Posterior vena cava (tissue), 2 donors: Measurements from ENCODE around the gene TDRD12. TPM values are rescaled to one million over a fixed set of nuclear protein-coding genes. Genes with fewer than 3 reads are reported as not detected.
"Not testable (repeated sequence)": the region's sequence is repeated elsewhere in the genome, so short reads cannot be mapped to it uniquely, and the experiment has no call there.

ENCODE experiments used
- DNase-seq: peaks from one replicate; pipeline ENCODE4 v3.0.0-alpha.2; 2020; ENCODE audit warnings: low spot score
- intact Hi-C, 2 donors: fragments of 100-400 bp; cut with DNase I; formaldehyde crosslinking; loops; one replicate each; pipeline versions ENCODE4 v1.14.1 to v1.14.2; 2022 to 2023
- total RNA-seq, 2 donors: library from RNA; stranded (reverse); fragmentation: NEBNext Ultra II Directional; extraction: Animal tissue kit (Norgen Biotek cat#: 25700); gene quantifications; one replicate each; pipeline ENCODE4 v1.2.1, GENCODE V29; 2021
- donor health status: DM: yes; HTN: yes; CAD: no.
- donor health status: DM: yes; HTN: yes; CAD: no.

TDRD12 gene
- total RNA-seq, 2 donors from 2014 or later = 0.24 to 0.65 TPM

DNA sequence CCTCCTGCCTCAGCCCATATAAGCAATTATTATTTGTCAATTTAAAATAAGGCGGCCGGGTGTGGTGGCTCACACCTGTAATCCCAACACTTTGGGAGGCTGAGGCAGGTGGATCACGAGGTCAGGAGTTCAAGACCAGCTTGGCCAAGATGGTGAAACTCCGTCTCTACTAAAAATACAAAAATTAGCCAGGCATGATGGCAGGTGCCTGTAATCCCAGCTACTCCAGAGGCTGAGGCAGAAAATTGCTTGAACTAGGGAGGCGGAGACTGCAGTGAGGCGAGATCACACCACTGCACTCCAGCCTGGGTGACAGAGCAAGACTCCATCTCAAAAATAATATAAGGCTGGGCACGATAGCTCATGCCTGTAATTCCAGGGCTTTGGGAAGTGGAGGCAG lies 137.3 kb downstream of the TDRD12 start:
- DNase-seq, intact Hi-C loops: not testable (repeated sequence)

DNA sequence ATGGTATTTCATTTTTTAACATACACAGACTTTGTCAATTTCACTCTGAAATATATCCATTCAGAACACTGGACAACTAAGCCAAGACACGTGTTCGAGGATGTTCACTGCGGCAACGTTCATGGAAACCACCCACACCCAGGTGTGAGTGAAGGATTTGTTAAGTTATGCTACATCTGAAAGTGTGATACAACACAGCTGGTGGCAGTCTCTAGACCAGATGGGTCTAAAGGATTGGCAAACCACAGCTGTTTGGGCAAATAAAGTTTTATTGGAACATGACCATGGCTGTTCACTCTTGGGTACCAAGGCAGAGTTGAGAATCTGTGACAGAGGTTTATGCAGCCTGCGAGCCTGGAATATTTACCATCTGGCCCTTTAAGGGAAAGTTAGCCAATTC lies 138.0 kb downstream of the TDRD12 start:
- intact Hi-C loops = no loop called here
- DNase-seq = no peak

DNA sequence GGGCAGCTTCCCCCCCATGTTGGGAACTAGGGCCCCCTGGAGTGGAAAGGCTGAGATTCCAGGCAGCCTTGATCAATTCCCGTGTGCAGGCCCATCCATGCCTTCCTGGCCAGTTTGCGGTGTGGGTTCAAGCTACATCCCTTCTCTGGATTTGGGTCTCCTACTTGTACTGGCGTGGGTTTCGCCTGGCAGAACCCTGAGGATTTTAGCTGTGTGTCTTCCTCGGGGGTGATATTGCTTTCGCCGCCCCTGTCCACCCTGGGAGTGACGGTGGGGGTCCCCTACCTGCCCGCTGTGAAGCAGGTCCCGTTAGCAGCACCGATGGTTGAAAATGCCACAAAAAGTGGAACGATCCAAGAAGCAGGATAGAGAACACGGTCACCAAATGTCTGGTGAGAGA lies 138.6 kb downstream of the TDRD12 start:
- intact Hi-C loops = no loop called here
- peak; percentile 32 for DNase-seq

DNA sequence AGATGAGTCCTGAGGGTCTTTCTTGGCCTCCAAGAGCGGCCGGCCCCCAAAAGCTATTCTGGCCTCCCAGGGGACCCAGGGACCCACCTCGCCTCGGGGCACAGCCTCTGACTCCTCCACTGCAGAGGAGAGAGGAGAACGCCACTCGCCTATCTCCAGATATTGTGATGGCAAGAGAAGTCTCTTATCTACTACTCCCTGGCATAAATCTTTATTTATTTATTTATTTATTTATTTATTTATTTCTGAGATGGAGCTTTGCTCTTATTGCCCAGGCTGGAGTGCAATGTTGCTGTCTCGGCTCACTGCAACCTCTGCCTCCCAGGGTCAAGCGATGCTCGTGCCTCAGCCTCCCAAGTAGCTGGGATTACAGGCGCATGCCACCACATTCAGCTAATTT lies 139.0 kb downstream of the TDRD12 start:
- peak; percentile 43 for DNase-seq
- intact Hi-C loops = no loop called here

DNA sequence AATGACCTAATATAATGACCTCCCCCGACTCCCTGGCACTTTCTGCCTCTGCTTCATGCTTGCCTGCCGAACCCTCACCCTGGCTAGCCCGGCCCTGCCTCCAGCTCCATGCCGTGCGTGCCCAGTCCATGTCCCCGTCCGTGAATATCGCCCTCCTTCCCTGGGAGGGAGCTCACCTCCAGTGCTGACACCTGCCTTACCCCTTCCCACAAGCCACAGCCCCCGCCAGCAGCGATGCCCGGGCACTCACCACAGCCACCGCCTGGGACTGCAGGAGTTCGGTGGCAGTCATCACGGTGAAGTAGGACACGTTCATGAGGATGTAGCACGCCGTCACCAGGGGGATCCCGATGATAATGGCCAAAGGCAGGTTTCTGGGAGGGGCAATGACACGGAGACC lies 140.0 kb downstream of the TDRD12 start:
- intact Hi-C loops = no loop called here
- peak; percentile 62 for DNase-seq

DNA sequence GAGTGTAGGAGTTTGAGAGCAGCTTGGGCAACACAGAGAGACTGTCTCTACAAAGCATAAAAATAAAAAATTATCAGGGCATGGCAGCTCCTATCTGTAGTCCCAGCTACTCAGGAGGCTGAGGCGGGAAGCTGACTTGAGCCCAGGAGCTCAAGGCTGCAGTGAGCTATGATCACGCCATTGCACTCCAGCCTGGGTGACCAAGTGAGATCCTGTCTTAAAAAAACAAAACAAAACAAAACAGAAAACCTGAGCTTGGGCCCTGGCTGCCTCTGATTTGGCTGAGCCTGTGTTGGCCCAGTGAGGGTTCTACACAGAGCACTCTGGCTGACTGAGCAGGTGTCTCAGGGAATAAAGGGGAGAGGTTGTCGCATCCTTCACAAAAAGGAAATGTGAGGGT lies 142.0 kb downstream of the TDRD12 start:
- DNase-seq = peak; percentile 32
- intact Hi-C loops = no loop called here

DNA sequence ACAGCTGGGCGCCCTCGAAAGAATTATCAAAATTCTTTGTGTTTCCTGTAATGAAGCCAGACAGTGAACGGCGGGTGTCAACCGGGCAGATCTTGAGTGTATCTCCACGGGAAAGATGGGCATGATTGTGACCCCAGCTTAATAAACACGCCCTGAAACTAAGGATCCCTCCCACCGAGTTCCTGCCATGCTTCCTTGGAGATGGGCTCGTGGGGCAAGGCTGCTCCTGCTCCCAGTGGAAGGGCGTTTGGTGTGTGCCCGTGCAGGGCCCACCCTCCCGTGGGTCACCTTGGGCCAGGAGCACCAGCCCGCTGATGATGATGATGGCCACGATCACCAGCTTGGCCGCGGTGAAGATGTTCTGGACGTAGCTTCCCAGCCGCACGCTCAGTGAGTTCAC lies 142.6 kb downstream of the TDRD12 start:
- intact Hi-C loops = no loop called here

DNA sequence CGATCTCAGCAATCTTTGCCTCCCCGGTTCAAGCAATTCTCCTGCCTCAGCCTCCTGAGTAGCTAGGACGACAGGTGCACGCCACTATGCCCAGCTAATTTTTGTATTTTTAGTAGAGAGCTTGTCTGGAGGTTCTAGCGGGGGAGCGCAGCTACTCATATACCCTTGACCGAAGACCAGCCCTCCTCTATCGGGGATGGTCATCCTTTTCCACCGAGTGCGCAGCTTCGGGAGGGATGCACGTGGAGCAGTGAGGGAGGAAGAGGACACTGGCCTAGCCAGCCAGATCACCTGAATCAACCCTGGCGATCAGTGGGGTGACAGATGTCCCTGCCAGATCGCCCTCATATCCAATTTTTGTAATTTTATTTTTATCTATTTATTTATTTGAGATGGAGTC lies 143.2 kb downstream of the TDRD12 start:
- DNase-seq = peak; percentile 35
- intact Hi-C loops = no loop called here

More for the DNA sequence above, 142.6 kb downstream of the TDRD12 start:
- peak; percentile 59 for DNase-seq

DNA sequence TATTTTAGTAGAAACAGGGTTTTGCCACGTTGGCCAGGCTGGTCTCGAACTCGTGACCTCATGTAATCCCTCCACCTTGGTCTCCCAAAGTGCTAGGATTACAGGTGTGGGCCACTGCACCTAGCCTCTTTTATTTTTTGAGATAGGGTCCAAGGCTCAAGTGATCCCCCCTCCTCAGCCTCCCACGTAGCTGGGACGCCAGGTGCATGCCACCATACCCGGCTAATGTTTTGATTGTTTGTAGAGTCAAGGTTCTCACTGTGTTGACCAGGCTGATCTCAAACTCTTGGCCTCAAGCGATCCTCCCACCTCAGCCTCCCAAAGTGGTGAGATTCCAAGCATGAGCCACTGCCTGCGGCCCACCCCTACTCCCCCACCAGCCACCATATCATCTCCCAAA lies 143.7 kb downstream of the TDRD12 start:
- no peak for DNase-seq
- intact Hi-C loops = no loop called here

DNA sequence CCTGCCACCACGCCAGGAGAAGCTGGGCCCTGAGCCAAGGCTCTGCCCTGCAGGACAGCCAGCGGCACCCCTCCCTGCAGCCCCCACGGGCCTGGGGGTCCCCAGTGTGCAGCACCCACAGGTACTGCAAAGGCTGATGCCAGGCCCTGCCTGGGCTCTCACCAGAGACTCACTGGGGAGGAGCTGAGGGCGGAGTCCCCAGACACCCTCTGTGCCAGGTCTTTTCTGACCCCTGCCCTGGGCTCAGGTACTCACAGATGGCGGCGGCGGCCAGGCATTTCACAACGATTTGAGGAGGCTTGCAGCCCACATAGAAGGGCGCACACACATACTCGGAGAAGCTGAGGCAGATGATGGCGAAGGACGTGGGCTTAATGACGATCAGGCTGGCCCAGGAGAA lies 144.3 kb downstream of the TDRD12 start:
- peak; percentile 79 for DNase-seq
- intact Hi-C loops = no loop called here

DNA sequence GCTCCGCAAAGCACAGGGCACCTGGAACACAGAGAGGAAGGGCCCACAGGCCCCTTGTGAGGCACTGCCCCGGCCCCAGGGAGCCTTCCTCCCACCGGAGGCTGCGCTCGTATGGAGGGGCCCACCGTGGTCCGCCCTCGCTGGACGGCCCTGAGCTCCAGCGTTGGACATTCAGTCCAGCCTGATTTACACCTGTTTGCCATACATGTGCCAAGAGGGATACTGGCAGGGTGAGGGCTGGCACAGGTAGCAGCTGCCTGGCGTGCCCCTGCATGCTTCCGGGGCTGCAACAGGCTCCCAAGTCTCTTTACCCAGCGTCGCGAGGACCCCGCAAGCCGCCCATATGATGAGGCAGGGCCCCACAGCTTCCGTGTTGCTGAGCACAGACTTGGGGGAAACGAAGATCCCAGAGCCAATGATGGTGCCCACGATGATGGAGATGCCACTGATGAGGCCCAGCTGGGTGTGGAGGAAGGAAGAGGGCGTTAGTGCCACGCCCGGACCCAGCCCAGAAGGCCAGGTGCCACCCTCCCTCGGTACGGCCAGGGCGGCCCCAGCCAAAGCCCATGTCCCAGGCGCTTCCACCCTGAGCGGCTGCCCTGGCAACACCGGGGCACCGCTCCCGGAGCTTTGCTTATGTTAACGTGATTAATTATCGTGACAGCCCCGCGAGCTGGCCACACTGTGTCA lies 144.9 kb downstream of the TDRD12 start:
- DNase-seq = peak; percentile 70
- intact Hi-C loops = no loop called here

DNA sequence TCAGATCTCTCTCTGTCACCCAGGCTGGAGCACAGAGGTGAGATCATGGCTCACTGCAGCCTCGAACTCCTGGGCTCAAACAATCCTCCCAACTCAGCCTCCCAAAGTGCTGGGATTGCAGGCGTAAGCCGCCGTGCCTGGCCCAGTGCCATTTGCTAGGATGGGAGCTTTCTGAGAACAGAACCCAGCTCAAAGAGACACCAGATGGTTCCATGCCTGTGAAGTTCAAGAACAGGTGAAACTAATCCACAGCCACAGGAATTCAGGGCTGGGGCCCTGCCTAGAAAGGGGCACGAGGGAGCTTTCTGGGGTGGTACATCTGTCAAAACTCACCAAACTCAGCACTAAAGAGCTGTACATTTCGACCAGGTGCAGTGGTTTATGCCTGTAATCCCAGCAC lies 145.8 kb downstream of the TDRD12 start:
- intact Hi-C loops = no loop called here
- DNase-seq = no peak

DNA sequence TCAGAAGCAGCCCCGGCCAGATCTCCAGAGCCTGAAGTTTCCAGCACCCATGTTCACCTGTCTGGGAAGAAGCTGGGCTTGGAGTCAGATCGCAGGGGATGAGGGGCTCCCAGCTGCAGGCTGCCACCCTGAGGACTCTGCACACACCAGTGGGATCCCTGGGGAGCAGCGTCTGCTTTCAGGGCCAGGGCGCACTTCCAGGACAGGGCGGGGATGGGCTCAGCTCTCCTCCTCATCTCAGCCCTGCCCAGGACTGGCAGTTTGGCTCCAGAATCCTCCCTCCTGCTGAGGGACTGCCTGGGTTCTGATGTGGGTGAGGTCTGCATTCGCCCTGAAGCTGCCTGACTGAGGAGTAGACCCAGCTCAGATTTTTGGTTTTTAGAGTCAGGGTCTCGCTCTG lies 146.5 kb downstream of the TDRD12 start:
- intact Hi-C loops = no loop called here

DNA sequence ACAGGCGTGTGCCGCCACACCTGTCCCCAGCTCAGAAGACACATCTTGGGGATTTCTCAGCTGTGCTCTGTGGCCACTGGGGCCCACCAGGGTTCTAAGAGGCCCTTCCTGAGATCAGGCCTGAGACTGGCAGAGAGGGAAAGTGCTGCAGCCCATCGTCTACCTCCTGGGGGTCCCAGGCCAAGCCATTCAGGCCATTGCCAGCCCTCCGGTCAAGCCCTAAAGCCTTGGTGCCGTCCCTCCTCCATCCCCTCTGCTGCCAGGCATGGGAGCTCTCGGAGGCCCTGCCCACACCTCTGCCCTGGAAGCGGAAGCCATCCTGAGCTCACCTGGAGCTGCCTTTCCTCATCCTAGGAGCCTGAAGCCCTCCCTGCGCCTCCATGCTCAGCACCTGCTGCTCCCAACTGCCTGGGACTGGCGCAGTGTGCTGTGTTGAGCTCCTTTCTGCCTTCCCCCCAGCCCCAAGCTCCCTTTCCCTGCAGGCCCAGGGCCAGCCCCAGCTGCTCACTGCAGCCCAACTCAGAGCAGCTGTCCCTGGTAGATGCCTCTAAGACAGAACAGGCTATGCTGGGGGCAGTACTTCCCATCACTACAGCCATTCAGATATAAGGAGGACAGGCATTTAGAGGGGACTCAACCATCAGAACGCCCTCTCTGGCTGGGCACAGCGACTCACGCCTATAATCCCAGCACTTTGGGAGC lies 147.1 kb downstream of the TDRD12 start:
- DNase-seq = no peak
- intact Hi-C loops = no loop called here

More for the DNA sequence above, 146.5 kb downstream of the TDRD12 start:
- DNase-seq = peak; percentile 55

DNA sequence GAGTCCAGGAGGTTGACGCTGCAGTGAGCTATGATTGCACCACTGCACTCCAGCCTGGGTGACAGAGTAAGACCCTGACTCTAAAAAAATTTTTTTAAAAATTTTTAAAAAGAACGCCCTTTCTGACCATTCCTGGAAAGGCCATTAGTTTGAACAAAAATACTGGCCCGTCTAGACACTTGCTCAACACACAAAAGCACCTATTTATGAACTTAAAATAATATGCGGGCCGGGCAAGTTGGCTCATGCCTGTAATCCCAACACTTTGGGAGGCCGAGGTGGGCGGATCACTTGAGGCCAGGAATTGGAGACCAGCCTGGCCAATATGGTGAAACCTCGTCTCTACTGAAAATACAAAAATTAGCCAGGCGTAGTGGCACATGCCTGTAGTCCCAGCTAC lies 147.9 kb downstream of the TDRD12 start:
- intact Hi-C loops, DNase-seq: not testable (repeated sequence)

DNA sequence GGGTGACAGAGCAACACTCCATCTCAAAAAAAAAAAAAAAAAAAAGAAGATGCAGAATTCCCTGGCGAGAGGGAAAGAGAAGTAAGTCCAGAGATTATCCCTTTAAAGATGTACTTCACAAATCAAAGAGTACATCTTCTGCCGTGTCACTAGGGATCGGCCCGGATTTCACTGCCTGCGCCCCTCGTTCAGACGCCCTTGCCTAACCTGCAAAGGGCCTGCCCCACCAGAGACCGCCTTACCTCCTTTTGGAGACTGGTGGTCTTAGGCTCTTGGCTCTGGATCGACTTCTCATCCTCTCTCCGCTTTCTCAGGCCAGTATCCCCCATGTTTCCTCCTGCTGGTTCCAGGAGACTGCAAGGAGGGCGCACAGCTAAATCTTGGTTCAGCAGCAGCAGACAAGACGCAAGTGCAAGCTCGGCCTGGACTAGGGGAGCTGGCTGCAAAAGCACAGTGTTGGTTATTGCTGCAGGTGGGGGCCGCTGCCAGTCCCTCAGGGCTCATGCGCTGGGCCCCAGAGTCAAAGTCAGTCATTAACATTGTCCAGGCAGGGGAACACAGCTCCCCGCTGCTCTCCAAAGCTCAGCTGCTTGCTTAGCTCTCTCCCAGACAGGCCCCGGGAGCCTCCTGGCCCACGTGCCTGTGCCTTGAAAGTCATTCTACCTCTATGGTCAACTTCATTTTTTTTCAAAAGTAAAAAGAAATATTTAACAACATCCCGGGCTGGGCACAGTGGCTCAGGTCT lies 148.8 kb downstream of the TDRD12 start:
- intact Hi-C loops = no loop called here
- DNase-seq = peak; percentile 48

DNA sequence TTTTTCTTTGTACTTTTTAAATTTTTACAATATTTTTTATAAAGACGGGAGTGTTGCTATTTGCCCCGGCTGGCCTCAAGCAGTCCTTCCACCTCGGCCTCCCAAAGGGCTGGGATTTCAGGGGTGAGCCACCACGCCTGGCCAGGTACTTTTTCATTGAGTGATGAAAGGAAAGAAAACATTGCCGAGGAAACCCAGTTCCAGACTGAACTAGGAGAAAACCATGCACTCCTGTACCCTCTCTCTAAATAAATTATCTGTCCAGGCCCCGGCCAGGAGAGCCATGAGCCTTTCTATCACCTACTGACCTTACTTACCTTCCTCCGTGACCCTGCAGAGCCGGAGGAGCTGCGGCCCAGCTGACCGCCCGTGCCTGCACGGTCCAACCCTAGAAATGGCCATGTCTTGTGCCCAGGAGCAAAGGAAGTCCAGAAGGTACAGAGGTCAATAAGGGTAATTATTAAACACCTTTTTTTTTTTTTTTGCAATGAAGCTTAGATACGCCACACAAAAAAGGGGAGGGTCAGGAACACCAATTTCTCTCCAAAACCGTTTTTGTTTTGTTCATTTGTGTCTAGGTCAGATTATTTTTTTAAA lies 149.9 kb downstream of the TDRD12 start, which contains the start of gene SLC7A9:
Gene SLC7A9 (minus strand): TSS at position 399 of the 597 bp plus-strand sequence. CDS start 1,233 bp downstream, outside the sequence.
- DNase-seq = peak; percentile 30
- intact Hi-C loops = no loop called here

DNA sequence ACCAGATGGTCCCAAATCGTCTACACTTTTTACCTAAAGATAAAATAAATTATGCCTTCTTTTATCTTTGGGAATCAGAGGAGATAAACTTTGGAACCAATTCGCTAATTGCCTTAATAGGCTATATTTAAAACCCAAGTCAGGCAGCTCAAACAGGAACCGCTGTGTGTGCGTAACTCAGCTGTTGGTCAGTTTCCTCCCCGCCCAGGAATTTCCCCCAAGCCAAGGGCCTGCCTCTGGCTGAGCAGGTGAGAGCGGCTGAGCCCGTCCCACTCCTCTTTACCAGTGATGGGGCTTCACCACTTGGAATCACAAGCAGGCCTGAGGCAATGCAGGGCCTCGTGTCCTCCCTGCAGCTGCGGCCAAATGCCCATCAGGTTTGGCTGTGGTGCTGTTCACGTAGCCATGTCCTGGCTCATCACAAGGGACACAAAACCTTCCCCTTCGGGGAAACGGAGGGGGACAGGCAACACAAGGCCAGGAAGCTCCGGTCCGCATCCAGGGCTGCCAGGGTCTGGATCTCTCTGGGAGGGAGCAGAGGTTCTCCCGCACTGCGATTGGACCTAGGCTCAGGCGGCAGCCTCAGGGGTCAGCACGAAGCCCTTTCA lies 150.5 kb downstream of the TDRD12 start:
- DNase-seq = peak; percentile 41
- intact Hi-C loops = no loop called here

DNA sequence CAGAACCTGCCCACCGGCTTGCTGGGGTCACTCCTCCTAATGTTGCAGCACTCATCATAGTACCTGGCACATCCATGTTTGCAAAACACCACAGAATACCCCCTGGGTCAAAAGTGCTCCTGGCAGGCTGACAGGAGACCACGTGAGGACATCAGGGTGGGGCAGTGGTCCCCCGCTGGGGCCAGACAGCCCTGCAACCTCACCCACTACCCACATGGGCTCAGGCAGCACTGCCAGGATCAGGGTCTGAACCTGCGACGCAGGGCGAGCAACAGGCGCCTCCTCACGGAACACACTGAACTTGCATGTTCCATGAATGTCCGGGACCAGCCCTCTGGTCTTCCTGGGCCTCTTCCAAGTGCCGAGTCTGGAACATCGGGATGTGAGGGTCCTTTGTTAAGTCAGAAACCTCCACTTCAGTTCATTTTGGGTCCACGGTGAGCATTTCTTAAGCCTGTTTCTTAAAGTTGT lies 151.4 kb downstream of the TDRD12 start:
- intact Hi-C loops = no loop called here
- DNase-seq = peak; percentile 67
